HG03175 (cell line): ENCODE data around the gene BDNF.
"Not testable (repeated sequence)": the region's sequence is repeated elsewhere in the genome, so short reads cannot be mapped to it uniquely, and the experiment has no call there.

Experiments
- ATAC-seq: cut with Tn5 transposase; IDR thresholded peaks from one replicate; pipeline ENCODE4 v1.9.1; 2021; ENCODE audit warnings: mild to moderate bottlenecking, moderate library complexity; ENCODE audit not compliant: unreplicated experiment

The BDNF gene

DNA sequence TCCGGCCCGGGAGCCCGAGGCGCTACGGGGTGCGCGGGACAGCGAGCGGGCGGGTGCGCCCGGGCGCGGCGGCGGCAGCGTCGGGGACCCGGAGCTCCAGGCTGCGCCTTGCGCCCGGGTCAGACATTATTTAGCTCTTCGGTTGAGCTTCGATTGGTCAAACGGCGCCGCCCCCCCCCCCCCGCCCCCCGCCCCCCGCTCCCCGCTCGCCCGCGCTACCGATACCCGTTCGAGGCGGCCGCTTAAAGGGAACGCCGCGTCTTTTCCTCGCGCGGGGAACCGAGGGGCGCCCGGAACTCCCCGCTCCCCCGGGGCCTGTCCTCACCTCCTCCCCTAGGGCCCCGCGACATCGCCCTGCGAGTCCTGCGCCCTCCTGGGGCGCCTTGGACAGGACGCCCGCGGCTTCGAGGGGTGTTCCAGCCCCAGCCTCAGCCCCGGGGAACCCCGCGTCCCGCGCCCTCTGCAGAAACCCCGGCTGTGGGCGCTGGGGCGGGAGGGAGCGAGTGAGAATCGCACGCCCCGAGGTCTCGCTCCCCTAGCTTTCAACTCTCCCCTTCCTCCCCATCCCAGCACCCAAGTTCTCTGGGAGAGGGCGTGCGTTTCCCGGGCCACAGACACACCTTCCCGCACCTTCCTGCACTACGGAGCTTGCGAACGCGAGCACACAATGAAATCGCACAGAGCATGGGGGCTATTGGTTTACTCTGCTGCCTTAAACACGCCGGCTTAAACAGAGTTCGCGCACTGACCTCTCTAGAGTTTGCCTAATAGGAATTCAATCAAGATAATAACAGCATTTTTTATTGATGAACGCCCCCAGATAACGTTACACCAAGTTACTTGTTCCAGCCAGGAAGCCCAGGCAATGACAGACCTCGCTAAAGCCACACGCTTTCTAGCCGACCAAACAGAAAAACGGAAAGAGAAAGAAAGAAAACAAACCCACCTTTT, at the start of gene BDNF:
TSS of gene BDNF (minus strand) at position 105 of the 951 bp plus-strand sequence. CDS start 41,891 bp downstream, outside the sequence.
- peak; percentile 30 for ATAC-seq

DNA sequence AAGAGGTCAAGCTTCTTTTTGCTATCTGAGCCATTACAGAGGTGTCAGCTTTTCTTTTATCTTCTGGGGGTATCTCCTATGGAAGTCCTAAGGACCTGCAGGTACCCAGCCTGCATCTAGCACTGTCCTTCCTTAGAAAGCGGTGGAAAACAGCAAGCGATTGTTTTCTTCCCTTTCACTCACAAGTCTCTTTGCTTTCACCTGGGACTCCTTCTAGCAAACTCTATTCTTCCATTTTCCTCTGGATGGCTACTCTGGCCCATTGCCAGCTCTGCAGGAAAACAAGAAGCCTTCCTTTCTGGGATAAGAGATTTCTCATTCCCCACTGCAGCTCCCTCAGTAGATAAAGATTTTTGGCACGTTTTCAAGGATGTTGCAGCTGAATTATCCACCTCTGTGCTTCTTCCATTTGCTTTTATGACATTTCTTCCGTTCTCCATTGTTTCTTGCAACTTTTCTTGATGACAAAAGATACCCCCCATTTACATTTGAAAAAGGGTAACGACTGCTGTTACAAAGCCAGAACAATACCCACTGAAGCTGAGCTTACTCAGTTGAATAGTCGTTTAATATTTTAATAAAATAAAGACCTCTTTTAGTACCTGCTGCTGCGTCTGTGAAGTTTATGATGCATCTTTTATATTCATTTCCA, 40.2 kb upstream of the BDNF start:
- no peak for ATAC-seq

DNA sequence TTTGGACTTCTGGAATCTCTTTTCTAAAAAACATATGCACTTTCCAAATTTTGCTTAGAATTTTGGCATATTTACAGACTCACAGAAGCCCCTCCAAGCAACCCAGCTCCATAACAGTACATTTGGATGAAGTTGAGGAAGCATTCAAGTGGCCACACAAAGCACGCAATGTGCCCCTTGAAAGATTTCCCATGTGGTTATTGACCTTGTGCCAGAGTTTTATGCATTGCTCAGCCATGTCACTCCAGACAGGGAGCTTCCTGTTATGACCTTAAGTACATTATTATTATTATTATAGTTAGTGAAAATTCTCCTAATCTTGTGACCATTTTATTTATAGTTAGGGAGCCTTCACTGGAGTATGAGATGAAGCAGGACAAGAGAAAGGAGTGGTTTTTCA, 35.0 kb upstream of the BDNF start:
- ATAC-seq = no peak

DNA sequence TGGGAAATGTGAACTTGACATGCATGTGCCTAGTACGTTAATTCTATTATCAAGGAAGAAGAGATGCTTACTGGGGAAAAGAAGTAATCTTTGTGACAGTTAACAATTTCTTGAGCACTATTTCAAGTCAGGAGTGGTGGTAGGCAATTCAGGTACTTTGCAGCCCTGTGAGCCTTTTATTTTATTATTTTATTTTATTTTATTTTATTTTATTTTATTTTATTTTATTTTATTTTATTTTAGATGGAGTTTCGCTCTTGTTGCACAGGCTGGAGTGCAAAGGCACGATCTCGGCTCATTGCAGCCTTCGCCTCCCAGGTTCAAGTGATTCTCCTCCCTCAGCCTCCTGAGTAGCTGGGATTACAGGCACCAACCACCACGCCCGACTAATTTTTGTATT, 31.5 kb upstream of the BDNF start:
- not testable (repeated sequence) for ATAC-seq

DNA sequence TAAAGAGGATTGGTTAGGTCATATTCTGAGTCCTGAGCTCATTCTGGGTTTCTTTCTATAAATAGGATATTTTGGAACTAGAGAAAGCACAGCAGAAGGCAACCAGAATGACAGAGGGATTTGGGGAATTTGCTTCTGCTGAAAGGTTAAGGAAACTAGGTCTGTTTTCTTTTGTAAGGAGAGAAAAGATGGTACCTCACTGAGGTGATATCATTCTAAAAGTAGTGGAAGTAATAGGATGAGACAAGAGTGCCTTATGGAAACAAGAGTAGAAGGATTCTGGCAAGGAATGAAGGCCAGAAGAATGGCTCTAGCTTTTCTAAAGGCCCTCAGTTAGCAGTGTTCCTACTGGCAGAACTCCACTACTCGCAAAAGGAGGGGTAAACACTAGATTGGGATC, 26.7 kb upstream of the BDNF start:
- no peak for ATAC-seq

DNA sequence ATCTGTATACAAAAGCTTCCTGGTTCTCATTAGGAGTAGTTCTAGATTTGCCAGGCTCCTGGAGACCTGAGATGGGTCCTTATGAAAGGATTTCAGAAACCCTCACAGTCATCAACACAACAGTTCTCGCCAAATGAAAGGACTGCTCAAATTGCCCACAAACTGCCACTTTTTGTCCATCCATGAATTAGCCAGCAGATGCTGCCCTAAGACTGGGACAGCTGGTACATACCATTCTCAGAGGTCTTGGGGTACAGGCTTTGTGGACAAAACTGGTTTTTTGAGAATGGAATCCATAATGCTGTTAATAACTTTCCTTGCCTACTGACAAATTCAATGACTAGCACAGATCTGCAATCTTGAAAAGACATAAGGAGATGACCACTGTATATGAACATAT, 23.4 kb upstream of the BDNF start:
- no peak for ATAC-seq

DNA sequence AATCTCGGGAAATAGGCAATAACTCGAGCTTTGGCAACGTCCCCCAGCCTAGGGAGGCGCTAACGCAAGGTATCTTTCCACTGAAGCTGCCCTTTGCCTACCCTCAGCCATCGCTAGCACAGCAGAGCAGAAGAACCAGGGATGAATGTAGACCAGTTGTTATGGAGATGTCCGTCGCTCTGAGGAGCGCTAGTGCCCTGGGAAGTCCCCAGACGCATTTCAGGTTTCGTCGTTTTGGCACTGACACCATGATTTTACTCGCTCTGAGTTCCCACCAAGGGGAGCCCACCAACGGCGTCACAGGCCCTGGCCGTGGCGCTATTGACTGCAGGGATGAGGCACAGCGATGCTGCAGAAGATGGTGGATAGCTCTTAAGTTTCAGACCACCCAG, 22.7 kb upstream of the BDNF start:
- no peak for ATAC-seq

DNA sequence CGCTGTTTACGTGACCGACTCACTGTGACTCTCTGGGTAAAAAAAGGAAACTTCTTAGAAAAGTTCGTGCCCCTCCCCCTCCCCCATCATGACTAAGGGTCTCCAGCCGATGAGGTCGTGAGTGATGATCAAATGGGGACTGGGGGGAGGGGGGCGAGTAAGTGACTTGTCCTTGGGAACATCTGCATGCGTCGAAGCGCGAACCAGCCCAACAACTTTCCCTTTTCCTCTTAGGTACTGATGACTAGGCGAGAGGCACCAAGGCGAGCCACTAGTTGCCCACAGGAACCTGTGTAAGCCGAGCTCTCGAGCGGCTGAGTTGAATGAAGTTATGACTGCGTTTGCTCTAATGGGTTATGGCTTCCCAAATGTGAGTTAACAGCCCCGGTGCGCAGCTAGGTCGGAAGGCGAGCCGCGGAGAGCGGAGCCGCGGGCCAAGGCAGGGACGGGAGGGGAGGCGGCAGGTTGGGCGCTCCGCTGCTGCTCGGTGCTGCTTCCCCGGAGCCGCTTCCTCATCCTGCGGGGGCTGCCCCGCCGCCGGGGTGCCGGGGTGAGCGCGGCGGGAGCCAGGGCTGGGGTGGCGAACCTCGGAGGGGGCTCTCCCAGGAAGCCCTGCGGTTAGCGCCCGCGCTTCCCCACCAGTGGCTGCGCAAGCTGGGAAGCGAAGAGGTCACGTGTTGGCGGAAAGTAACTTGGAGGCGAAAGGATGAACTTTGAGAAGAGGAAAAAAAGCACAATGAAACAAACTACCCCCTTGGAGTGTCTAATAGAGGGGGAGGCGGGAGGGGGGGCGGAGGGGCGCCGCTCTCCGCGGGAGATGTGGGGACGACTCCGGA, 22.1 kb upstream of the BDNF start:
- no peak for ATAC-seq

DNA sequence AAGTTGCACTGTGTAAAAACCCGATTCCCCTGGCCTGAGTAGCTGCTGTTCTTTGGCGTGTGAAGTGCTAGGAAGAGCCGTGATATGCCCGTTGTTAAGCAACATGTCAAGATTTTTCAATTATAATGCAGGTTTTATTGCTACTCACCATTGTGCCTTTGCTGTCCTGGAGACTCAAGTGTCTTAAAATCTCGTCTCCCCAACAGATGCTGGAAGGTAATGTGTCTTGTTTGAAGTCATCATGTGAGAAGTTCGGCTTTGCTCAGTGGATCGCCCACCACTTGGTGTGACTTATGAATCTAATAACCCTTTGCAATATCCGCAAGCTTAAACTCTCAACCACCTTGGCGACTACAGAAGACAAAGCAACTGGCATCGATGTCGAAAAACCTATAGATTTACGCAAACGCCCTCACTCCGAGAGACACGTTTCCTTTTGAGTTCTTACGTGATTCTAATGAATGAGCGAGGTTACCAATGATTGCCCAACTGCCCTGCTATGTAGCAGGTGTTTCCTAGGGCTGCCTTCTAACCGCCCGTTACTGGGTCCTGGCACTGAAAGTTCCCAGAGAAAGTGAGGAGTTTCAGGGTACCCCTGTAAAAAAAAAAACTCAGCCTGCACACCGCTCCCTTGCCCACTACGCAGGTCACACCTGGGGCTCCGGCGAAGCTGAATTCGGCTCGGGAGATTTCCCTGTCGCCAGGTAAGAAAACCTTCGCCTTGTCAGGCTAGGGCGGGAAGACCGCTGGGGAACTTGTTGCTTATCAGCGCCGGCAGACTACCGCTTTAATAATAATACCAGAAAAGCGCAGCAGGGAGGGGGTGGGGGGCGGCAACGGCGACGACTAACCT, 21.2 kb upstream of the BDNF start:
- ATAC-seq = no peak

DNA sequence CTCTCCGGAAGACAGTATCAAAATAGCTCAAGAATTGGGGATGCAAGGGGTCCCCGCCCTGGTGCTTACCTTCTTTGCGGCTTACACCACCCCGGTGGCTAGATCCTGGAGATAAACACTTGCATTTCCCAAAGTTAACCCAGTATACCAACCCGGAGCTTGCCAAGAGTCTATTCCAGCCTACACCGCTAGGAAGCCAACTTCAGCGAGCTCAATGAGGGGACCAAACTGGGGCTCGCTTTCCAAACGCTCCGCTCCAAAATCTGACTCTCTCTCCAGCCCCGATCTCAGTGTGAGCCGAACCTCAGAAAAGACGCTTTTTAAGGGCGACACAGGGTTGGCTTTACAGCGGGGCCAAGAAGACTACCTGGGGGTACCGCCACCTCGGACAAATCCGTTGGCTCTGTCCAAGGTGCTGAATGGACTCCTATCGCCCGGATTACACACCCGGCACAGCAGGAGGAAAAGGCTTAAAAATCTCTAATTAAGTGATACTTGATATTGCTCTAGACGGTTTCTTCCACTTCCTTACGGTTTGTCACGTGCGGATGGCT, 20.1 kb upstream of the BDNF start:
- no peak for ATAC-seq

DNA sequence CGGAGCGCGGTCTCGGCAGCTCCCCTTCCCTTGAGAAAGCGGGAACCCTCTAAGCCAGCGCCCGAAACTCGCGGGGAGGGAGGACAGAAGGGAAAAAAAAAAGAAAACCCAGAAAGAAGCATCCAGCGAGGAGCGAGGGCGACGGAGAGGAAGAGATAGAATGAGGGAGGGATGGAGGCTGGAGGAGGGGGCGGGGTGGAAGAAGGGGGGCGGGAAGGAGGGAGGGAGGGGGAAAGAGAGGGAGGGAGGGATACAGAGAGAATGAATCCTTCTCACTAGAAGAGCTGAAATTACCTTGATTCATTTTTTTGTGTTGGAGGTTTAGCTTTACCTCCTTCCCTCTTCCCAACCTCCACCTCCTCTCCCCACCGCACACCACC, 19.3 kb upstream of the BDNF start:
- ATAC-seq = no peak

DNA sequence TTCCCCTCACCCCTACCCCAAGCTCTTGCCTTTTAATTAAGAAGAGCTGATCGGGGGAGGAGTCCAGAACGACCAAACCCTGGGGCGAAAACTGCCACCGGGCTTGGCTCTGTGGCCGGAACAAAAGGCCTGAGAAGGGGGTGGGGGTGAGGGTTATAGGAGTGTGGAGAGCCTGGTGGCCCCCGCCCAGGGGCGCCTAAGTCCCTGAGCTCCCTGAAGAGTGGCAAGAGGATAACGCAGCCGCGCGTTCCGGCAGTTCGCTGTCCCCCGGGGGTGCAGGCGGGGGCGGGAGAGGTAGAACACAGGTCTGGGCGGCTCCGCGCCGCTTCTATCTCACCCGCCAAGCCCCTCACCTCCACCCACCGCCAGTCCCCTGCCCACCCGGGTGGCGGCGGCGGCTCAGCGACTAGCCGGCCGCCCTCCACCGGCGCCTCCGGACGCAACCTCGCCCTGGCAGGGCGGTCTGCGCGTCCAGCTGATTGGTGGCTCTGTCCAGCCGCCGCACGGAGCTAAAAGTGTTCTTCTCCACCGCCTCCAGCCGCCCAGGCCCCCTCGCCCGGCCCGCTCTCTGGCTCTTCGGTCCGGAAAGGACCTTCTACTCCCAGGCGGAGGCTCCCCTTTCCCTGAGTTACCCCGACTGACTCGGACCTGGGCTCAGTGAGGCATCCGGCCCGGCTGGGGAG, 18.7 kb upstream of the BDNF start:
- ATAC-seq = no peak

DNA sequence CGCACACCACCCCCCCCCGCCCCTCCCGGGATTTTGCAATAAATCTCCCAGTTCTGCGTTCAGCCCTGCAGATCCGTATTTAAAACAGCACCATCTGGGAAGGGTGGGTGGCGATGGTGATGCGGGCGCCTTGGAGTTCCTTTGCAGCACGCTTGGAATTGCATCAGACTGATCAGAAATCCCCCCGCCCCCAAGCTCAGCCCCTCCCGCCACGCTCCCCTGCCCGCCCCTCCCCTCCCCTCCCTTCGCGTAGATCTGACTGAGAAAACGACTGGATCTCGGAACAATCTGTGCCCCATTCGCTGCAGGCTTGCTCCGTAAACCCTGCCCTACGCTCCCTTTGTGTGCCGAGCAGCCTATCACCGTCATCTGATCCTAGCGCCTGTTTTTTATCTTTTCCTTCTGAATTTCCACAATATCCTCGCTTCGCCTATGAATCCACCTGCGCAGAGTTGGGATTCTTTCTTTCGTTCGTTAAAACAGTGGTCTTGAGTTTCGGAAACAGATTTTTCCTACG, 18.1 kb upstream of the BDNF start:
- ATAC-seq = no peak

DNA sequence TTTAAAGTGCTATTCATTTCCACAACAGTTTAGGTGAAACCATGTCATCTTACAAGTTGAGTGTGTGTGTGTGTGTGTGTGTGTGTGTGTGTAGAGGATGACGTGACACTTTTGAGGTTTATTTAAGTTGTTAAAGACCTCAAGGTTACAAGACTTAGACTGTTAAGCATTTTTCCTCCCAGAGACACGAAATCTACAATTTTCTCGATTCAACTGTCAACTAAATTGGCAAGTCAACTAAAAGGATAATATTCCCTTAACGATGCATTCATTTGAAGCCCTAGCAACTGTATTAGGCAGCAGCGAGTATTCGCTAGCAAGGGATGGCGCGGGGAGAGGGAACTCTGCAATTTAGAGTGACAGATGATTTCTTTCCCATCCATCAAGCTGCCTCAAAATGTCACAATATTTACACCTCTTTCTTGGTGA, 17.6 kb upstream of the BDNF start:
- no peak for ATAC-seq

DNA sequence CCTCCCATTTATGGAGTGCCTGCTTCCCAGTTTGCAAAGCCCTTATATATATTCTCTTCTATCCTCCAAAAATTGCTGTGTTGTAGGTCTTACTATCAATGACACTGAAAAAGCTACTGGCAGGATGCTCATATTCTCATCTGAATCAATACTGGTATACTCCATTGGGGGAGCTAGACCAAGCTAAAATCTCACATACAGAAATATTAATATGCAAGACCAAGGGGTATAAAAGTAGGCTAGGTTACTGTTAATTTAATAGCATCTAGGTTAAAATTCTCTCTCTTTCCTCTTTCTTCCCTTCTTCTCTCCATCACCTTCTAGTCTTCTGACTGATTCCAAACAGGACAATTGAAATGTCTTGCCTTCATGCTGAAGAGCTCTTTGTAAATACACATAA, 17.1 kb upstream of the BDNF start:
- peak; percentile 41 for ATAC-seq

DNA sequence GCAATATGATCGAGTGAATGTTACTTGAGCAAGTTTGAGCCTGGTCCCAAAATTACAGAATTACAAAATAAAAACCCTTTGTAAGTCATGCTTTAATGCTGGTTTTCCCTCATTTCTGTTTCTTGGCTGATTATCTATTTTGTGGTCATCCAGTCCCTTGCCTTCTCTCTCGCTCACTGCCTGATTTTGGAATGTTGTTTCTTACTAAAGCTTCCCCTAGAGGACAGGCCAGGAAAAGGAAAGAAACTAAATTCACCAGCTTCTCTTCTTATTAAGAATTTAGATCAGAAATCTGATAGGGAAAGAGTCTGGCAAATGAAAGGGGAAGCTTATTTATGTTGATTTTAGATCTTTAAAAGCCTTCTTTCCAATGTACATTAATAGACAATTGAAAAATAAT, 16.6 kb upstream of the BDNF start:
- ATAC-seq = no peak

DNA sequence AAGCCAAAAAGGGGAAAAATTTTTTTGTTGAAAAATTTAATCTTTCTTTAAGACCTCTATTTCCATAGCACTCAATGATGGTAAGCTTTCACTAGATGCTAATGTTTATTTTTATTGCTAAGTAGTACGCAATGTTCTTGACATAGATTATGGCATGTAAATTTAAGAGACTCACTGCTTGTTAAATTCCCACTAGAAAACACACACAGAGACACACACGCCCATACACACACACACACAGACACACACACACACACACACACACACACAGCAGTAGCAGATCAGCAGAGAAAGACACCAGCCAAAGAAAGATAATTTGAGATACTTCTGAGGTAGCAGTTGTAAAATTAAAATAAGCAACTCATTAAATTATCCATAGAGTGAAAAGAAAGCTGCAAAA, 16.0 kb upstream of the BDNF start:
- ATAC-seq = no peak

DNA sequence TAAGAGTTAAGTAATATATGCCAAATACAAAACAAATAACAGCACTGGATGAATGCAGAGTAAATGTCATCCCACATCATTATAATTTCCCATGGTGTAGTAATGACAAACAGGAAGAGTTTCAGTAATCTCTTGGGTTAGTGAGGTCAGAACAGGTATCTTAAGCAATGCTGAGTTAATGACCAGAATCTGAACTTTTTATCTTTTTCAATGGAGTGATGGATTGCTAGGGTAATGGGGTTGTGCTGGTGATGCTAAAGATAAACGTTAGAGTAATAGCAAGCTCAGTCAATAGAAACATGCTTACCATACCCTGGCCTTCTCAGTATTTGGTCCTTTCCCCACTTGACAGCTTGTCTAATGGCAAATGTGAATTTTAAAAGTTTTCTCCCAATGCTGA, 11.5 kb upstream of the BDNF start:
- no peak for ATAC-seq

DNA sequence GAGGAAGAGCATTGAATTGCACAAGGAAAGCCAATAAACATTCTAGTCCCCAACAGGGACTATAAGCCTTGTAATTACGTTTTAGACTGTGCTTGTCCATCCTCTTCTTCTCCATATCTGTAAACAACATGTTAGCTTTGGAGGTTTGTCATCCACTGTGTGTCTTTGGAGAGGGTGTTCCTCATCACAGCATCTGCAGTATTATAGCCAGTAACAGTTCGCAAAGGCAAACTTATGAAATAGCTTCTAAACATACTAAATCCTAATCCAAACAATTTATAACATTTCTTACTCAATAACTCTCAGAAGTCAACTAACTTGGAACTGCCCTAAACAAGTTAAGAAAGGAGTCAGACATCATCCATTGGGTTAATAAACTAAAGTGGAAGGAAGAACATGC, 10.3 kb upstream of the BDNF start:
- no peak for ATAC-seq
